Kidney (tissue), 14 donors: Measurements from ENCODE around the gene LRRC49. TPM values are rescaled to one million over a fixed set of nuclear protein-coding genes. Genes with fewer than 3 reads are reported as not detected.
A peak's percentile ranks its signal among the peaks of the same experiment; 100 is the strongest.
"Not testable (repeated sequence)": the region's sequence is repeated elsewhere in the genome, so short reads cannot be mapped to it uniquely, and the experiment has no call there.

Experiments
- DNase-seq, 5 donors: peaks; one replicate each; pipeline ENCODE4 v3.0.0-alpha.2; 2013 to 2020
- FAIRE-seq: peaks from 2 replicates; lab custom pipeline; 2012; peaks lifted over from hg19 to GRCh38; lab: Jason Lieb, UNC
- H3K27ac ChIP-seq, 2 donors: one replicate each; pipeline ENCODE4 v1.7.0; 2013; ENCODE audit warnings: low read depth in 2 of 2, low read length in 2 of 2, inconsistent platforms in 1 of 2
- H3K27me3 ChIP-seq: one replicate; pipeline ENCODE4 v1.7.1; 2013; ENCODE audit warnings: low read length, inconsistent platforms; ENCODE audit not compliant: control insufficient read depth, insufficient read depth
- H3K36me3 ChIP-seq, 3 donors: one replicate each; pipeline versions ENCODE4 v1.7.0 to v1.7.1; 2013; ENCODE audit warnings: low read length in 3 of 3, control low read depth in 1 of 3, inconsistent platforms in 1 of 3; ENCODE audit not compliant: insufficient read depth in 3 of 3, control insufficient read depth in 2 of 3
- H3K4me1 ChIP-seq, 3 donors: one replicate each; pipeline versions ENCODE4 v1.7.0 to v1.7.1; 2013; ENCODE audit warnings: low read length in 3 of 3, inconsistent platforms in 1 of 3, low read depth in 1 of 3; ENCODE audit not compliant: control insufficient read depth in 2 of 3, insufficient read depth in 2 of 3
- H3K4me3 ChIP-seq, 3 donors: one replicate each; pipeline versions ENCODE4 v1.7.0 to v1.8.1; 2013; ENCODE audit warnings: low read length in 3 of 3, control low read depth in 1 of 3, inconsistent platforms in 1 of 3
- H3K9ac ChIP-seq, 3 donors: one replicate each; pipeline versions ENCODE4 v1.7.0 to v1.7.1; 2013; ENCODE audit warnings: low read length in 3 of 3, control low read depth in 1 of 3, inconsistent platforms in 1 of 3
- H3K9me3 ChIP-seq, 3 donors: one replicate each; pipeline versions ENCODE4 v1.7.0 to v1.7.1; 2013; ENCODE audit warnings: low read length in 3 of 3, control low read depth in 1 of 3, inconsistent platforms in 1 of 3; ENCODE audit not compliant: control insufficient read depth in 2 of 3, insufficient read depth in 1 of 3
- intact Hi-C: fragments of 100-400 bp; cut with DNase I; formaldehyde crosslinking; loops from one replicate; pipeline ENCODE4 v1.11.1; 2022
- polyA plus RNA-seq: library from polyadenylated mRNA; stranded (reverse); fragments of 350-450 nt; fragmentation: Illumina TruSeq; extraction: RNeasy Lipid Tissue Mini Kit (QIAGEN cat#74804); gene quantifications from one replicate; pipeline ENCODE4 v1.2.3, GENCODE V29; 2014; ENCODE audit warnings: low read depth, low replicate concordance; ENCODE audit not compliant: insufficient read depth
- total RNA-seq: library from RNA; stranded (reverse); fragmentation: NEBNext Ultra II Directional; extraction: Animal tissue kit (Norgen Biotek cat#: 25700); gene quantifications from one replicate; pipeline ENCODE4 v1.2.1, GENCODE V29; 2021
- TF ChIP-seq, protein P1 (sequence below): IDR thresholded peaks from 3 replicates; pipeline ENCODE4 v1.5.1; 2012; ENCODE audit warnings: mild to moderate bottlenecking, moderate library complexity, borderline replicate concordance; ENCODE audit not compliant: insufficient read depth; ENCODE audit errors: extremely low read depth
- donor health status: control.
- donor health status: control.
- donor health status: control.
- donor health status: control.
- donor health status: control.
- donor health status: DM: yes; HTN: yes; CAD: no.
- donor health status: Normal renal cell carcinoma (clear cell type).

Gene LRRC49
- total and polyA plus RNA-seq, 2 donors from 2014 or later, result 13.2 to 14.2 TPM

GRCh38 chr15:70932397-70932796, 39.8 kb downstream of the LRRC49 start:
- TF ChIP-seq, protein P1, sequence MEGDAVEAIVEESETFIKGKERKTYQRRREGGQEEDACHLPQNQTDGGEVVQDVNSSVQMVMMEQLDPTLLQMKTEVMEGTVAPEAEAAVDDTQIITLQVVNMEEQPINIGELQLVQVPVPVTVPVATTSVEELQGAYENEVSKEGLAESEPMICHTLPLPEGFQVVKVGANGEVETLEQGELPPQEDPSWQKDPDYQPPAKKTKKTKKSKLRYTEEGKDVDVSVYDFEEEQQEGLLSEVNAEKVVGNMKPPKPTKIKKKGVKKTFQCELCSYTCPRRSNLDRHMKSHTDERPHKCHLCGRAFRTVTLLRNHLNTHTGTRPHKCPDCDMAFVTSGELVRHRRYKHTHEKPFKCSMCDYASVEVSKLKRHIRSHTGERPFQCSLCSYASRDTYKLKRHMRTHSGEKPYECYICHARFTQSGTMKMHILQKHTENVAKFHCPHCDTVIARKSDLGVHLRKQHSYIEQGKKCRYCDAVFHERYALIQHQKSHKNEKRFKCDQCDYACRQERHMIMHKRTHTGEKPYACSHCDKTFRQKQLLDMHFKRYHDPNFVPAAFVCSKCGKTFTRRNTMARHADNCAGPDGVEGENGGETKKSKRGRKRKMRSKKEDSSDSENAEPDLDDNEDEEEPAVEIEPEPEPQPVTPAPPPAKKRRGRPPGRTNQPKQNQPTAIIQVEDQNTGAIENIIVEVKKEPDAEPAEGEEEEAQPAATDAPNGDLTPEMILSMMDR, result no peak
- FAIRE-seq, result no peak
- no peaks in the 10 kb centered on the region for H3K4me1 ChIP-seq

GRCh38 chr15:70933411-70933810, 40.8 kb downstream of the LRRC49 start:
- Histone ChIP-seq H3K4me3 (no peak overlapping the region), H3K27ac (no peak overlapping the region), H3K9me3 (no peaks in the 10 kb centered on the region), H3K9ac (no peak overlapping the region), H3K4me1 (no peaks in the 10 kb centered on the region), H3K36me3 (no peaks in the 10 kb centered on the region), H3K27me3 (no peaks in the 10 kb centered on the region)
- DNase-seq, result no peak
- intact Hi-C loops, result no loop called here
- FAIRE-seq, result no peak
- TF ChIP-seq, protein P1, result no peak

More at GRCh38 chr15:70932397-70932796, 39.8 kb downstream of the LRRC49 start:
- H3K9me3 ChIP-seq, result no peaks in the 10 kb centered on the region
- no peaks in the 10 kb centered on the region for H3K27me3 ChIP-seq
- intact Hi-C loops, result no loop called here
- H3K4me3 ChIP-seq, result no peak overlapping the region
- H3K9ac ChIP-seq, result no peak overlapping the region
- no peaks in the 10 kb centered on the region for H3K36me3 ChIP-seq
- no peak for DNase-seq
- H3K27ac ChIP-seq, result no peak overlapping the region

DNA sequence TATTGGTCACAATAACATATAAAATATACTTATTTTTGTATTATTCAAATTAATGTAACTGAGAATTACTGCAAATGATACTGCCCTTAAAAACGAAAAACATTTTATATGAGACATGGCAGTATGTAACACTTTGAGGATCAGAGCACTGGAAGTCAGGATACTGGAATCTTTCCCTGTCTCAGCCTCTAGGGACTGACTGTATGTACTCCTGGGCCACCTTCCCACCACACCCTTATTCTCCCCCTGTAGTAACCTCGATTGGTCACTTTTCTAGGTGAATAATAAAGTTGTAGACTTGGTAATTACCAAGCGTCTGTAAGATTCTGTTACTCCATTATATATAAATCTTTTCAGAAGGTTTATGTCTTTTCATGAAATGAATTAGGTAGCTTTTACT, 43.0 kb downstream of the LRRC49 start:
- no peaks in the 10 kb centered on the region for H3K36me3 ChIP-seq
- H3K4me1 ChIP-seq, result no peaks in the 10 kb centered on the region
- FAIRE-seq (no peak), DNase-seq (no peak)
- intact Hi-C loops, result no loop called here
- no peaks in the 10 kb centered on the region for H3K27me3 ChIP-seq
- no peaks in the 10 kb centered on the region for H3K9me3 ChIP-seq
- TF ChIP-seq, protein P1, result no peak
- no peak overlapping the region for H3K9ac ChIP-seq
- no peak overlapping the region for H3K4me3 ChIP-seq
- H3K27ac ChIP-seq, result no peak overlapping the region

DNA sequence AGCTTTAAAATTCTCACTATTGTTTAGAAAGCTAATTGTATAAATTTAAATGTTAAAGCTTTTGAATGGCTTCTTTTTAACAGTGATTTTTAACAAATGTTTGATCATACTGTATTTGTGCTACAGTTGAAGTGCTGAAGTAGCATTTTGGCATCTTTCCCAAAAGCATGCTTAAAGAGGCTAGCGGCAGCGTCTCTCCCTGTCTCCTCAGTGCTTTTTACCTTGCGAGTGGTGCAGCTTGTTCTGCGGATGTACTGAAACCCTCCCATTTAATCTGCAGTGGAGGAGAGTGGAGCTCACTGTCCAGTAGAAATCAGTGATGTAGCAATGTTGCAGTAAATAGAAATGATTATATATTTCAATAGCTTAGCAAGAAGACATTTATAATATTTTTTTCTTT, 43.7 kb downstream of the LRRC49 start:
- Histone ChIP-seq H3K4me3 (no peak overlapping the region), H3K27ac (no peak overlapping the region), H3K9ac (no peak overlapping the region), H3K9me3 (no peaks in the 10 kb centered on the region), H3K4me1 (no peaks in the 10 kb centered on the region), H3K27me3 (no peaks in the 10 kb centered on the region), H3K36me3 (no peaks in the 10 kb centered on the region)
- intact Hi-C loops, result no loop called here
- TF ChIP-seq, protein P1, result no peak
- DNase-seq, result peak in 1 of 5 donors; percentile 6
- FAIRE-seq, result no peak

DNA sequence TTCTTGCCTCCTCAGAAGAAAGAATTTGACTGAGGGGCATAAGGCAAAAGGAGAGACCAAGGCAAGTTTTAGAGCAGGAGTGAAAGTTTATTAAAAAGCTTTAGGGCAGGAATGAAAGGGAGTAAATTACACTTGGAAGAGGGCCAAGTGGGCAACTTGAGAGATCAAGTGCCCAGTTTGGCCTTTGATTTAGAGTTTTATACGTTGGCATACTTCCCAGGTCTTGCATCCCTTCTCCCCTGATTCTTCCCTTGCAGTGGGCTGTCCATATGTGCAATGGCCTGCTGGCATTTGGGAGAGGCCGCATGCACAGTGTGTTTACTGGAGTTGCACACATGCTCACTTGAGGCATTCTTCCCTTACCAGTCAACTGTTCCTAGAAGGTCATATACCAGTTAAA, 50.7 kb downstream of the LRRC49 start:
- H3K4me3 ChIP-seq, H3K27ac ChIP-seq, H3K4me1 ChIP-seq, H3K36me3 ChIP-seq, H3K9ac ChIP-seq, H3K27me3 ChIP-seq, intact Hi-C loops, H3K9me3 ChIP-seq, FAIRE-seq: not testable (repeated sequence)
- peak in 2 of 5 donors; percentile 29 to 47 for DNase-seq
